H9 (cell line): ENCODE data around the gene ITPK1. TPM values are rescaled to one million over a fixed set of nuclear protein-coding genes. Genes with fewer than 3 reads are reported as not detected.

ENCODE experiments used
- DNase-seq: peaks from one replicate; pipeline ENCODE4 v3.0.0-alpha.2; 2017
- H2AFZ ChIP-seq: one replicate; pipeline ENCODE4 v1.6.1; 2013; ENCODE audit warnings: mild to moderate bottlenecking, low read length, control low read depth, moderate library complexity
- H2AK5ac ChIP-seq: 2 replicates; pipeline ENCODE4 v1.6.1; 2013; ENCODE audit warnings: low read length, control low read depth, mixed read lengths; ENCODE audit not compliant: insufficient read length
- H2BK120ac ChIP-seq: one replicate; pipeline ENCODE4 v1.6.1; 2013; ENCODE audit warnings: low read depth, mild to moderate bottlenecking, low read length, control low read depth, inconsistent platforms; ENCODE audit not compliant: poor library complexity, severe bottlenecking
- H2BK12ac ChIP-seq: 2 replicates; pipeline ENCODE4 v1.6.1; 2013; ENCODE audit warnings: low read length, control low read depth, mixed read lengths, low read depth; ENCODE audit not compliant: insufficient read length
- H2BK15ac ChIP-seq: 2 replicates; pipeline ENCODE4 v1.6.1; 2013; ENCODE audit warnings: low read depth, low read length, control low read depth
- H2BK20ac ChIP-seq: one replicate; pipeline ENCODE4 v1.6.1; 2013; ENCODE audit warnings: low read depth, mild to moderate bottlenecking, low read length, control low read depth, inconsistent platforms; ENCODE audit not compliant: poor library complexity, severe bottlenecking
- H2BK5ac ChIP-seq: 2 replicates; pipeline ENCODE4 v1.6.1; 2013; ENCODE audit warnings: low read length, control low read depth, mixed read lengths; ENCODE audit not compliant: insufficient read length
- H3K14ac ChIP-seq: 2 replicates; pipeline ENCODE4 v1.6.1; 2013; ENCODE audit warnings: low read length, control low read depth; ENCODE audit not compliant: insufficient read depth
- H3K18ac ChIP-seq: 2 replicates; pipeline ENCODE4 v1.6.1; 2013; ENCODE audit warnings: low read depth, mild to moderate bottlenecking, mixed read lengths, low read length, control low read depth; ENCODE audit not compliant: insufficient read length
- H3K23ac ChIP-seq: 2 replicates; pipeline ENCODE4 v1.6.1; 2013; ENCODE audit warnings: low read length, control low read depth, mixed read lengths, low read depth; ENCODE audit not compliant: insufficient read length
- H3K23me2 ChIP-seq: 2 replicates; pipeline ENCODE4 v1.6.1; 2013; ENCODE audit warnings: low read depth, mild to moderate bottlenecking, mixed read lengths, low read length, control low read depth; ENCODE audit not compliant: insufficient read length, poor library complexity, severe bottlenecking
- H3K27ac ChIP-seq: 2 replicates; pipeline ENCODE4 v1.5.1; 2013; ENCODE audit warnings: low read length, control low read depth, mixed read lengths, low read depth; ENCODE audit not compliant: insufficient read length
- H3K27me3 ChIP-seq: 2 replicates; pipeline ENCODE4 v1.6.1; 2013; ENCODE audit warnings: low read length, control low read depth, inconsistent platforms; ENCODE audit not compliant: insufficient read depth
- H3K4ac ChIP-seq: 2 replicates; pipeline ENCODE4 v1.6.1; 2013; ENCODE audit warnings: low read depth, mild to moderate bottlenecking, control low read depth, inconsistent platforms, low read length, moderate library complexity
- H3K4me1 ChIP-seq: 2 replicates; pipeline ENCODE4 v1.6.1; 2013; ENCODE audit warnings: low read length, control low read depth, inconsistent platforms; ENCODE audit not compliant: insufficient read depth
- H3K4me2 ChIP-seq: 2 replicates; pipeline ENCODE4 v1.6.1; 2013; ENCODE audit warnings: low read length, control low read depth, mixed read lengths; ENCODE audit not compliant: insufficient read length, insufficient read depth
- H3K56ac ChIP-seq: 2 replicates; pipeline ENCODE4 v1.6.1; 2013; ENCODE audit warnings: low read depth, mild to moderate bottlenecking, mixed read lengths, low read length, control low read depth; ENCODE audit not compliant: insufficient read length
- H3K79me1 ChIP-seq: 2 replicates; pipeline ENCODE4 v1.6.1; 2013; ENCODE audit warnings: low read depth, mild to moderate bottlenecking, moderate library complexity, low read length, control low read depth, inconsistent platforms; ENCODE audit not compliant: insufficient read depth, poor library complexity, severe bottlenecking
- H3K79me2 ChIP-seq: 2 replicates; pipeline ENCODE4 v1.6.1; 2013; ENCODE audit warnings: low read length, control low read depth, inconsistent platforms; ENCODE audit not compliant: insufficient read depth
- H3K9ac ChIP-seq: 2 replicates; pipeline ENCODE4 v1.6.1; 2013; ENCODE audit warnings: low read length, control low read depth, mixed read lengths; ENCODE audit not compliant: insufficient read length; ENCODE audit errors: extremely low read depth
- H3K9me3 ChIP-seq: one replicate; pipeline ENCODE4 v1.6.1; 2013; ENCODE audit warnings: low read depth, low read length, inconsistent platforms; ENCODE audit not compliant: control insufficient read depth
- H3T11ph ChIP-seq: one replicate; pipeline ENCODE4 v1.6.1; 2013; ENCODE audit warnings: mild to moderate bottlenecking, low read length, control low read depth, inconsistent platforms
- H4K20me1 ChIP-seq: one replicate; pipeline ENCODE4 v1.6.1; 2013; ENCODE audit not compliant: control insufficient read depth, insufficient read length, insufficient read depth
- H4K5ac ChIP-seq: 2 replicates; pipeline ENCODE4 v1.6.1; 2013; ENCODE audit warnings: low read depth, mild to moderate bottlenecking, mixed read lengths, low read length, control low read depth; ENCODE audit not compliant: insufficient read length
- H4K8ac ChIP-seq: replicated peaks from 2 replicates; pipeline ENCODE4 v1.6.1; 2013; ENCODE audit warnings: low read length, control low read depth, mixed read lengths, low read depth; ENCODE audit not compliant: insufficient read length
- H4K91ac ChIP-seq: 2 replicates; pipeline ENCODE4 v1.6.1; 2013; ENCODE audit warnings: low read depth, mild to moderate bottlenecking, moderate library complexity, mixed read lengths, low read length, control low read depth; ENCODE audit not compliant: insufficient read length
- H3K27ac Mint-ChIP-seq, 3 experiments: 2 replicates in 2 of 3; 3 replicates in 1 of 3; pipeline ENCODE4 v1.8.0; 2020 to 2021; ENCODE audit warnings: mixed read lengths in 3 of 3, mild to moderate bottlenecking in 1 of 3, moderate library complexity in 1 of 3
- H3K27me3 Mint-ChIP-seq: 2 replicates; pipeline ENCODE4 v1.8.0; 2021; ENCODE audit warnings: low read depth, mild to moderate bottlenecking, moderate library complexity, mixed read lengths
- H3K36me3 Mint-ChIP-seq, 3 experiments: 2 replicates in 2 of 3; 3 replicates in 1 of 3; pipeline ENCODE4 v1.8.0; 2020 to 2021; ENCODE audit warnings: low read depth in 3 of 3, mixed read lengths in 3 of 3; ENCODE audit not compliant: insufficient read depth in 1 of 3
- H3K4me1 Mint-ChIP-seq, 2 experiments: 2 replicates each; pipeline ENCODE4 v1.8.0; 2020; ENCODE audit warnings: mixed read lengths in 2 of 2
- H3K4me3 Mint-ChIP-seq, 2 experiments: 2 replicates in 1 of 2; 3 replicates in 1 of 2; pipeline ENCODE4 v1.8.0; 2020 to 2021; ENCODE audit warnings: mild to moderate bottlenecking in 2 of 2, mixed read lengths in 2 of 2, moderate library complexity in 1 of 2
- H3K9me3 Mint-ChIP-seq, 2 experiments: 2 replicates in 1 of 2; 3 replicates in 1 of 2; pipeline ENCODE4 v1.8.0; 2020; ENCODE audit warnings: mild to moderate bottlenecking in 2 of 2, mixed read lengths in 2 of 2, moderate library complexity in 1 of 2
- CTCF ChIP-seq: fragments of 200-600 bp; sonication (generic); conservative IDR thresholded peaks from 3 replicates; pipeline ENCODE4 v1.8.0; 2021; ENCODE audit warnings: antibody characterized with exemption, mild to moderate bottlenecking
- WGBS: extraction: QIAGEN DNeasy Blood & Tissue Kit; methylation state at CpG from one replicate; pipeline ENCODE4 v1.1.7; 2013; ENCODE audit warnings: missing lambda C conversion rate, low lambda C conversion rate, mixed read lengths; ENCODE audit not compliant: insufficient read length; ENCODE audit errors: extremely low coverage; 5-methylcytosine and 5-hydroxymethylcytosine counted together
- total RNA-seq: library from RNA; stranded (reverse); gene quantifications from 2 replicates; pipeline ENCODE4 v1.2.1, GENCODE V29; 2021

Gene ITPK1
- total RNA-seq, 1 experiment from 2014 or later: 92.7 TPM

- H3K23ac ChIP-seq: no peak overlapping the region
- H2BK12ac ChIP-seq: no peak overlapping the region
- no peaks in the 10 kb centered on the region for H3K9me3 ChIP-seq
- no peak overlapping the region for H3K18ac ChIP-seq
- H2BK20ac ChIP-seq: no peak overlapping the region
- H3K27me3 ChIP-seq: peaks cover 4% of the 10 kb centered on the region; the same call in 1 of the 2 replicates
- Mint-ChIP-seq H3K4me3 (no peak overlapping the region), H3K27me3 (peaks cover 51% of the 10 kb centered on the region), H3K4me1 (peaks cover 8 to 13% of the 10 kb centered on the region in 2 experiments), H3K27ac (no peak overlapping the region; a peak in 1 of 7 replicates), H3K36me3 (no peaks in the 10 kb centered on the region), H3K9me3 (peaks cover 2 to 5% of the 10 kb centered on the region in 2 experiments; a peak in 1 of 5 replicates)
- H3K23me2 ChIP-seq: no peaks in the 10 kb centered on the region
- H3K9ac ChIP-seq: no peak overlapping the region
- H3K4me1 ChIP-seq: no peaks in the 10 kb centered on the region
- H4K5ac ChIP-seq: no peak overlapping the region
- no peak overlapping the region for H3K56ac ChIP-seq
- H3K79me2 ChIP-seq: no peaks in the 10 kb centered on the region
- no peak overlapping the region for H2BK15ac ChIP-seq
- no peak overlapping the region for H3T11ph ChIP-seq
- H4K20me1 ChIP-seq: no peaks in the 10 kb centered on the region
- no peak for TF ChIP-seq CTCF
- H3K14ac ChIP-seq: no peak overlapping the region
- H2BK120ac ChIP-seq: no peak overlapping the region
- no CpG with 5 or more reads among the region's 8 CpGs for WGBS
- no peak overlapping the region for H2AK5ac ChIP-seq
- H4K8ac ChIP-seq: no peak overlapping the region
- no peaks in the 10 kb centered on the region for H3K79me1 ChIP-seq
- no peak overlapping the region for H2BK5ac ChIP-seq
- no peak overlapping the region for H3K4me2 ChIP-seq
- no peak overlapping the region for H2AFZ ChIP-seq
- H3K4ac ChIP-seq: no peak overlapping the region
- no peak overlapping the region for H3K27ac ChIP-seq
- DNase-seq: no peak
- H4K91ac ChIP-seq: no peak overlapping the region
Measured at GRCh38 chr14:92905667-92906066, 210.1 kb downstream of the ITPK1 start.
